Measurements from ENCODE around the gene BHLHE23. TPM values are rescaled to one million over a fixed set of nuclear protein-coding genes. Genes with fewer than 3 reads are reported as not detected.

Gene BHLHE23
- total RNA-seq, result not detected in 2 replicates

GRCh38 chr20:63006540-63007359 lies at the start of gene BHLHE23:
Gene BHLHE23, minus strand, starts transcription at chr20:63006964. Its CDS starts 190 bp downstream, at chr20:63006774.

Other genes with a start within 250 kb of the BHLHE23 start
- 17.8 and 24.3 TPM in 2 replicates for gene MRGBP, start 210.5 kb downstream of the BHLHE23 start, total RNA-seq
- gene OGFR, start 202.1 kb downstream of the BHLHE23 start, total RNA-seq, result 31.3 and 40.3 TPM in 2 replicates
- gene COL9A3, start 189.9 kb downstream of the BHLHE23 start, total RNA-seq, result under 0.01 and 0.19 TPM in 2 replicates
- 17.3 and 18.6 TPM in 2 replicates for gene TCFL5, start 145.1 kb downstream of the BHLHE23 start, total RNA-seq
- gene DIDO1, start 80.5 kb downstream of the BHLHE23 start, total RNA-seq, result 32.1 and 41.8 TPM in 2 replicates
- gene GID8, start 68.8 kb downstream of the BHLHE23 start, total RNA-seq, result 37.4 and 43.1 TPM in 2 replicates
- gene SLC17A9, start 54.3 kb downstream of the BHLHE23 start, total RNA-seq, result 7.9 and 21.9 TPM in 2 replicates
- 14.9 and 22.2 TPM in 2 replicates for gene YTHDF1, start 209.2 kb upstream of the BHLHE23 start, total RNA-seq
- gene BIRC7, start 228.9 kb upstream of the BHLHE23 start, total RNA-seq, result under 0.01 and 0.28 TPM in 2 replicates
- 0.19 TPM in 1 of 2 replicates, not detected in the other for gene NKAIN4, start 247.5 kb upstream of the BHLHE23 start, total RNA-seq

All from regular cardiac myocyte (primary cell).